ENCODE results near the gene RAPGEF4.

- no peak for TF ChIP-seq POLR2A (IDR thresholded peaks at IDR 0.05)
- TF ChIP-seq, protein P1, sequence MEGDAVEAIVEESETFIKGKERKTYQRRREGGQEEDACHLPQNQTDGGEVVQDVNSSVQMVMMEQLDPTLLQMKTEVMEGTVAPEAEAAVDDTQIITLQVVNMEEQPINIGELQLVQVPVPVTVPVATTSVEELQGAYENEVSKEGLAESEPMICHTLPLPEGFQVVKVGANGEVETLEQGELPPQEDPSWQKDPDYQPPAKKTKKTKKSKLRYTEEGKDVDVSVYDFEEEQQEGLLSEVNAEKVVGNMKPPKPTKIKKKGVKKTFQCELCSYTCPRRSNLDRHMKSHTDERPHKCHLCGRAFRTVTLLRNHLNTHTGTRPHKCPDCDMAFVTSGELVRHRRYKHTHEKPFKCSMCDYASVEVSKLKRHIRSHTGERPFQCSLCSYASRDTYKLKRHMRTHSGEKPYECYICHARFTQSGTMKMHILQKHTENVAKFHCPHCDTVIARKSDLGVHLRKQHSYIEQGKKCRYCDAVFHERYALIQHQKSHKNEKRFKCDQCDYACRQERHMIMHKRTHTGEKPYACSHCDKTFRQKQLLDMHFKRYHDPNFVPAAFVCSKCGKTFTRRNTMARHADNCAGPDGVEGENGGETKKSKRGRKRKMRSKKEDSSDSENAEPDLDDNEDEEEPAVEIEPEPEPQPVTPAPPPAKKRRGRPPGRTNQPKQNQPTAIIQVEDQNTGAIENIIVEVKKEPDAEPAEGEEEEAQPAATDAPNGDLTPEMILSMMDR (IDR thresholded peaks at IDR 0.05): no peak
- no peak for TF ChIP-seq EP300 (IDR thresholded peaks at IDR 0.05)
Measured at GRCh38 chr2:172957734-172958133, 222.1 kb downstream of the RAPGEF4 start.

Data from tibial nerve (tissue), 4 donors.